DND-41 (cell line): Measurements from ENCODE around the gene SIRPA.

Source experiments
- CTCF ChIP-seq: IDR thresholded peaks from 2 replicates; pipeline ENCODE4 v1.5.1; 2012; ENCODE audit warnings: borderline replicate concordance, low read length, moderate library complexity, mild to moderate bottlenecking; ENCODE audit not compliant: poor library complexity, severe bottlenecking; ENCODE audit errors: extremely low read depth
- EZH2 ChIP-seq: IDR thresholded peaks from 3 replicates; pipeline ENCODE4 v1.6.1; 2012; ENCODE audit warnings: borderline replicate concordance, low read depth, mild to moderate bottlenecking, moderate library complexity, low read length, inconsistent platforms; ENCODE audit not compliant: severe bottlenecking

GRCh38 chr20:1927217-1927616, 32.0 kb downstream of the SIRPA start:
- no peak for TF ChIP-seq CTCF
- TF ChIP-seq EZH2 = no peak
